Measurements from ENCODE around the gene PLA2R1. TPM values are rescaled to one million over a fixed set of nuclear protein-coding genes. Genes with fewer than 3 reads are reported as not detected.

Gene PLA2R1
- total RNA-seq, 1 experiment from 2014 or later, result not detected

GRCh38 chr2:159985656-159986055 lies 76.8 kb downstream of the PLA2R1 start:
- no peaks in the 10 kb centered on the region for H3K9me3 ChIP-seq (ENCODE audit: low read depth, low read length, poor library complexity, severe bottlenecking)
- H3K36me3 ChIP-seq (ENCODE audit: insufficient read depth, low read length, poor library complexity, severe bottlenecking), result no peaks in the 10 kb centered on the region
- H3K27me3 ChIP-seq (replicated peaks; ENCODE audit: insufficient read depth, low read depth, low read length, poor library complexity), result no peaks in the 10 kb centered on the region
- CTCF ChIA-PET, result no interaction called here
- DNase-seq (ENCODE audit: low spot score), result no peak
- no peak overlapping the region for H3K4me3 ChIP-seq (ENCODE audit: low read depth, low read length, poor library complexity, severe bottlenecking)
- H3K4me1 ChIP-seq (ENCODE audit: insufficient read depth, low read length, poor library complexity, severe bottlenecking), result no peaks in the 10 kb centered on the region
- BruUV-seq (replicated peaks), result no TSS peak
- intact Hi-C loops (cut with micrococcal nuclease; ENCODE audit: unreplicated experiment), result no loop called here
- TF ChIP-seq CTCF (conservative IDR thresholded peaks at IDR 0.05; ENCODE audit: low read depth, low read length), result no peak
- TF ChIP-seq EZH2 (IDR thresholded peaks at IDR 0.05; ENCODE audit: borderline replicate concordance, low read depth, low read length, poor library complexity, severe bottlenecking), result no peak
- H3K27ac ChIP-seq (ENCODE audit: low read depth, low read length, poor library complexity, severe bottlenecking), result no peak overlapping the region
- POLR2A ChIA-PET (ENCODE audit: low non-redundant PET), result no interaction called here

- BruUV-seq (replicated peaks), result no TSS peak
- POLR2A ChIA-PET (ENCODE audit: low non-redundant PET), result no interaction called here
- intact Hi-C loops (cut with micrococcal nuclease; ENCODE audit: unreplicated experiment), result no loop called here
- Histone ChIP-seq H3K4me1 (ENCODE audit: insufficient read depth, low read length, poor library complexity, severe bottlenecking) (no peaks in the 10 kb centered on the region), H3K27me3 (replicated peaks; ENCODE audit: insufficient read depth, low read depth, low read length, poor library complexity) (no peaks in the 10 kb centered on the region), H3K36me3 (ENCODE audit: insufficient read depth, low read length, poor library complexity, severe bottlenecking) (no peaks in the 10 kb centered on the region), H3K9me3 (ENCODE audit: low read depth, low read length, poor library complexity, severe bottlenecking) (no peaks in the 10 kb centered on the region), H3K4me3 (ENCODE audit: low read depth, low read length, poor library complexity, severe bottlenecking) (no peak overlapping the region), H3K27ac (ENCODE audit: low read depth, low read length, poor library complexity, severe bottlenecking) (no peak overlapping the region)
- no peak for DNase-seq (ENCODE audit: low spot score)
- CTCF ChIA-PET, result no interaction called here
- no peak for TF ChIP-seq CTCF (conservative IDR thresholded peaks at IDR 0.05; ENCODE audit: low read depth, low read length)
- no peak for TF ChIP-seq EZH2 (IDR thresholded peaks at IDR 0.05; ENCODE audit: borderline replicate concordance, low read depth, low read length, poor library complexity, severe bottlenecking)
Observed at GRCh38 chr2:159984034-159984433, 78.4 kb downstream of the PLA2R1 start.

GRCh38 chr2:159982842-159983785 lies 79.3 kb downstream of the PLA2R1 start:
- ChIA-PET POLR2A (ENCODE audit: low non-redundant PET) (interaction anchor here (0.7 kb wide), 1 partner anchor 467 kb away, joined by 9 read pairs; no protein-coding TSS in a partner anchor), CTCF (no interaction called here)
- H3K27me3 ChIP-seq (replicated peaks; ENCODE audit: insufficient read depth, low read depth, low read length, poor library complexity), result no peaks in the 10 kb centered on the region
- TF ChIP-seq CTCF (conservative IDR thresholded peaks at IDR 0.05; ENCODE audit: low read depth, low read length) (no peak), EZH2 (IDR thresholded peaks at IDR 0.05; ENCODE audit: borderline replicate concordance, low read depth, low read length, poor library complexity, severe bottlenecking) (no peak)
- intact Hi-C loops (cut with micrococcal nuclease; ENCODE audit: unreplicated experiment), result no loop called here
- H3K27ac ChIP-seq (ENCODE audit: low read depth, low read length, poor library complexity, severe bottlenecking), result no peak overlapping the region
- no peaks in the 10 kb centered on the region for H3K36me3 ChIP-seq (ENCODE audit: insufficient read depth, low read length, poor library complexity, severe bottlenecking)
- H3K9me3 ChIP-seq (ENCODE audit: low read depth, low read length, poor library complexity, severe bottlenecking), result no peaks in the 10 kb centered on the region
- BruUV-seq (replicated peaks), result no TSS peak
- H3K4me3 ChIP-seq (ENCODE audit: low read depth, low read length, poor library complexity, severe bottlenecking), result no peak overlapping the region
- no peak for DNase-seq (ENCODE audit: low spot score)
- H3K4me1 ChIP-seq (ENCODE audit: insufficient read depth, low read length, poor library complexity, severe bottlenecking), result no peaks in the 10 kb centered on the region
